ENCODE results near the gene CA4.

DNA sequence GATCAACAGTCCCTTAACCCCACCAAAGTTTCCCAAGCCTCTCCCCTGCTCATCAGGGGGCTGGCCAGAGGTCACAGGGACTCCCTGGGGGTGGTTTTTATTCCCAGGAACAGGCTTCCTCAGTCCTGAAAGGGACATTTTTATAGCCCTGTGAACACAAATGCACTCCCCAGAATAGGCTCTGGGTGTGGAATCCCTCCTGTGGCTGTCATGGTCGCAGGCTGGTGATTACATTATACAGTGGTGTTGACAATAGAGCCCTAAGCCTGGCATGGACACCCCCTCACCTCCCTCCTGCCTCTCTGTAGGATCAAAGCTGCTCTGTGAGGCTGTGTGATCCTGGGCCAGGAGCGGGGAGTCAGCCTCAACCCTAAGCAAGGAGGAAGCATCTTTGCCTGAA lies 1.4 kb upstream of the CA4 start:
- TF ChIP-seq CTCF (IDR thresholded peaks at IDR 0.05 in 2 of 3, conservative IDR thresholded peaks at IDR 0.05 in 1 of 3; ENCODE audit: control insufficient read depth in 2 of 3, extremely low read depth in 1 of 3, insufficient read depth in 1 of 3, low read depth in 3 of 3, low read length in 3 of 3) (no peak), ZNF274 (IDR thresholded peaks at IDR 0.05; ENCODE audit: insufficient read depth, insufficient read length) (no peak), YY1 (IDR thresholded peaks at IDR 0.05; ENCODE audit: low read depth, low read length) (no peak), SREBF2 (IDR thresholded peaks at IDR 0.05; ENCODE audit: low read length) (no peak), POLR2A (IDR thresholded peaks at IDR 0.05; ENCODE audit: low read depth, low read length) (no peak), CBX5 (IDR thresholded peaks at IDR 0.05; ENCODE audit: low read depth) (no peak), EP300 (IDR thresholded peaks at IDR 0.05; ENCODE audit: borderline replicate concordance in 1 of 2, control insufficient read depth in 1 of 2, low read depth in 2 of 2, low read length in 2 of 2) (no peak), RELA (IDR thresholded peaks at IDR 0.05; ENCODE audit: borderline replicate concordance, partially characterized antibody) (no peak), SMC3 (IDR thresholded peaks at IDR 0.05; ENCODE audit: borderline replicate concordance, low read length) (no peak), ZBED1 (IDR thresholded peaks at IDR 0.05; ENCODE audit: borderline replicate concordance) (no peak), NFYB (IDR thresholded peaks at IDR 0.05; ENCODE audit: insufficient read depth, low read depth, low read length) (no peak), ELK1 (IDR thresholded peaks at IDR 0.05; ENCODE audit: low read depth, low read length) (no peak)
- TF ChIP-seq, protein P1, sequence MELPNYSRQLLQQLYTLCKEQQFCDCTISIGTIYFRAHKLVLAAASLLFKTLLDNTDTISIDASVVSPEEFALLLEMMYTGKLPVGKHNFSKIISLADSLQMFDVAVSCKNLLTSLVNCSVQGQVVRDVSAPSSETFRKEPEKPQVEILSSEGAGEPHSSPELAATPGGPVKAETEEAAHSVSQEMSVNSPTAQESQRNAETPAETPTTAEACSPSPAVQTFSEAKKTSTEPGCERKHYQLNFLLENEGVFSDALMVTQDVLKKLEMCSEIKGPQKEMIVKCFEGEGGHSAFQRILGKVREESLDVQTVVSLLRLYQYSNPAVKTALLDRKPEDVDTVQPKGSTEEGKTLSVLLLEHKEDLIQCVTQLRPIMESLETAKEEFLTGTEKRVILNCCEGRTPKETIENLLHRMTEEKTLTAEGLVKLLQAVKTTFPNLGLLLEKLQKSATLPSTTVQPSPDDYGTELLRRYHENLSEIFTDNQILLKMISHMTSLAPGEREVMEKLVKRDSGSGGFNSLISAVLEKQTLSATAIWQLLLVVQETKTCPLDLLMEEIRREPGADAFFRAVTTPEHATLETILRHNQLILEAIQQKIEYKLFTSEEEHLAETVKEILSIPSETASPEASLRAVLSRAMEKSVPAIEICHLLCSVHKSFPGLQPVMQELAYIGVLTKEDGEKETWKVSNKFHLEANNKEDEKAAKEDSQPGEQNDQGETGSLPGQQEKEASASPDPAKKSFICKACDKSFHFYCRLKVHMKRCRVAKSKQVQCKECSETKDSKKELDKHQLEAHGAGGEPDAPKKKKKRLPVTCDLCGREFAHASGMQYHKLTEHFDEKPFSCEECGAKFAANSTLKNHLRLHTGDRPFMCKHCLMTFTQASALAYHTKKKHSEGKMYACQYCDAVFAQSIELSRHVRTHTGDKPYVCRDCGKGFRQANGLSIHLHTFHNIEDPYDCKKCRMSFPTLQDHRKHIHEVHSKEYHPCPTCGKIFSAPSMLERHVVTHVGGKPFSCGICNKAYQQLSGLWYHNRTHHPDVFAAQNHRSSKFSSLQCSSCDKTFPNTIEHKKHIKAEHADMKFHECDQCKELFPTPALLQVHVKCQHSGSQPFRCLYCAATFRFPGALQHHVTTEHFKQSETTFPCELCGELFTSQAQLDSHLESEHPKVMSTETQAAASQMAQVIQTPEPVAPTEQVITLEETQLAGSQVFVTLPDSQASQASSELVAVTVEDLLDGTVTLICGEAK (IDR thresholded peaks at IDR 0.05; ENCODE audit: borderline replicate concordance): no peak
- TF ChIP-seq, protein P2, sequence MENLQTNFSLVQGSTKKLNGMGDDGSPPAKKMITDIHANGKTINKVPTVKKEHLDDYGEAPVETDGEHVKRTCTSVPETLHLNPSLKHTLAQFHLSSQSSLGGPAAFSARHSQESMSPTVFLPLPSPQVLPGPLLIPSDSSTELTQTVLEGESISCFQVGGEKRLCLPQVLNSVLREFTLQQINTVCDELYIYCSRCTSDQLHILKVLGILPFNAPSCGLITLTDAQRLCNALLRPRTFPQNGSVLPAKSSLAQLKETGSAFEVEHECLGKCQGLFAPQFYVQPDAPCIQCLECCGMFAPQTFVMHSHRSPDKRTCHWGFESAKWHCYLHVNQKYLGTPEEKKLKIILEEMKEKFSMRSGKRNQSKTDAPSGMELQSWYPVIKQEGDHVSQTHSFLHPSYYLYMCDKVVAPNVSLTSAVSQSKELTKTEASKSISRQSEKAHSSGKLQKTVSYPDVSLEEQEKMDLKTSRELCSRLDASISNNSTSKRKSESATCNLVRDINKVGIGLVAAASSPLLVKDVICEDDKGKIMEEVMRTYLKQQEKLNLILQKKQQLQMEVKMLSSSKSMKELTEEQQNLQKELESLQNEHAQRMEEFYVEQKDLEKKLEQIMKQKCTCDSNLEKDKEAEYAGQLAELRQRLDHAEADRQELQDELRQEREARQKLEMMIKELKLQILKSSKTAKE (IDR thresholded peaks at IDR 0.05; ENCODE audit: low read depth, poor library complexity, severe bottlenecking): no peak
